NCI-H82 (cell line): ENCODE results near the gene TNFSF15.

Source experiments
- DNase-seq: peaks from one replicate; lab custom pipeline; 2025; lab: John Stamatoyannopoulos, UW

Gene TNFSF15

GRCh38 chr9:114805670-114806525 is at the start of gene TNFSF15:
TSS of gene TNFSF15 (minus strand) at chr9:114806039. CDS start at chr9:114806012, 27 bp downstream.
- no peak for DNase-seq

- DNase-seq = no peak
These were observed 49.6 kb upstream of the TNFSF15 start for GRCh38 chr9:114855488-114855887.

- no peak for DNase-seq
These were observed 49.0 kb upstream of the TNFSF15 start for GRCh38 chr9:114854736-114855355.

- DNase-seq = peak; percentile 44
These were observed 47.4 kb upstream of the TNFSF15 start for GRCh38 chr9:114853071-114853855.

- no peak for DNase-seq
These were observed 46.3 kb upstream of the TNFSF15 start for GRCh38 chr9:114852050-114852594.

- DNase-seq = no peak
These were observed 45.5 kb upstream of the TNFSF15 start for GRCh38 chr9:114851306-114851705.

GRCh38 chr9:114850871-114851270 is 45.0 kb upstream of the TNFSF15 start:
- DNase-seq = no peak

GRCh38 chr9:114849450-114849849 is 43.6 kb upstream of the TNFSF15 start:
- DNase-seq = no peak

GRCh38 chr9:114847492-114848417 is 41.9 kb upstream of the TNFSF15 start:
- no peak for DNase-seq

GRCh38 chr9:114845373-114845772 is 39.5 kb upstream of the TNFSF15 start:
- DNase-seq = no peak

- DNase-seq = no peak
These were observed 38.9 kb upstream of the TNFSF15 start for GRCh38 chr9:114844766-114845165.

- DNase-seq = no peak
These were observed 32.1 kb upstream of the TNFSF15 start for GRCh38 chr9:114837923-114838322.

GRCh38 chr9:114836769-114837168 is 30.9 kb upstream of the TNFSF15 start:
- DNase-seq = no peak

- DNase-seq = no peak
These were observed 28.5 kb upstream of the TNFSF15 start for GRCh38 chr9:114834386-114834785.

GRCh38 chr9:114830546-114830945 is 24.7 kb upstream of the TNFSF15 start:
- no peak for DNase-seq

- no peak for DNase-seq
These were observed 24.0 kb upstream of the TNFSF15 start for GRCh38 chr9:114829574-114830440.

GRCh38 chr9:114828303-114828650 is 22.4 kb upstream of the TNFSF15 start:
- no peak for DNase-seq

- no peak for DNase-seq
These were observed 21.9 kb upstream of the TNFSF15 start for GRCh38 chr9:114827641-114828302.

- no peak for DNase-seq
These were observed 20.6 kb upstream of the TNFSF15 start for GRCh38 chr9:114826431-114826830.
